ENCODE measurements around the gene ARV1. TPM values are rescaled to one million over a fixed set of nuclear protein-coding genes. Genes with fewer than 3 reads are reported as not detected.
"Not testable (repeated sequence)": the region's sequence is repeated elsewhere in the genome, so short reads cannot be mapped to it uniquely, and the experiment has no call there.

ARV1 gene
- total and polyA plus RNA-seq, 2 of the 13 experiments (the other 11 are each of a cell fraction or from before 2014, with no cell fraction given) = 13.0 to 15.2 TPM

GRCh38 chr1:231022543-231022942, 43.6 kb downstream of the ARV1 start:
- BruUV-seq (replicated peaks); H3K27ac ChIP-seq (ENCODE audit: extremely low read length, insufficient read depth, low read length); intact Hi-C loops (cut with micrococcal nuclease; ENCODE audit: unreplicated experiment); in situ Hi-C loops (cut with HindIII; ENCODE audit: extremely low pct_ligation_motif_present, low pct_unique_long_range_greater_than_20kb); H3K36me3 ChIP-seq (replicated peaks in 1 of 2; ENCODE audit: control insufficient read depth in 1 of 2, insufficient read depth in 2 of 2, low read length in 2 of 2); POLR2A ChIA-PET; H2AFZ ChIP-seq (ENCODE audit: low read length); H3K4me3 ChIP-seq (replicated peaks in 1 of 3; ENCODE audit: insufficient read depth in 1 of 3, low read depth in 2 of 3, low read length in 3 of 3); H3K9me3 ChIP-seq (ENCODE audit: low read length); H3K9ac ChIP-seq (ENCODE audit: insufficient read depth, low read depth, low read length); CTCF ChIA-PET (ENCODE audit: low intra/inter-chr PET ratio, low total read pairs); H3K79me2 ChIP-seq (ENCODE audit: insufficient read depth, low read length); H3K4me1 ChIP-seq (ENCODE audit: insufficient read depth, low read length); ATAC-seq; H4K20me1 ChIP-seq (ENCODE audit: insufficient read depth, low read length); FAIRE-seq; DNase-seq (ENCODE audit: low spot score); H3K4me2 ChIP-seq (ENCODE audit: low read depth, low read length); H3K27me3 ChIP-seq (ENCODE audit: control insufficient read depth in 1 of 2, insufficient read depth in 2 of 2, low read length in 2 of 2): not testable (repeated sequence)
- 43% methylated on average over 7 of the region's 7 CpGs for WGBS (ENCODE audit: low lambda C conversion rate)

GRCh38 chr1:231023150-231023549, 44.3 kb downstream of the ARV1 start:
- peaks cover 0 to 8% of the 10 kb centered on the region in 2 experiments; a peak in 1 of 5 replicates for H3K27me3 ChIP-seq (ENCODE audit: control insufficient read depth in 1 of 2, insufficient read depth in 2 of 2, low read length in 2 of 2)
- CTCF ChIA-PET (ENCODE audit: low intra/inter-chr PET ratio, low total read pairs) = no interaction called here
- FAIRE-seq = no peak
- in situ Hi-C loops (cut with HindIII; ENCODE audit: extremely low pct_ligation_motif_present, low pct_unique_long_range_greater_than_20kb) (no loop called here), intact Hi-C loops (cut with micrococcal nuclease; ENCODE audit: unreplicated experiment) (no loop called here)
- no peak overlapping the region for H3K9ac ChIP-seq (ENCODE audit: insufficient read depth, low read depth, low read length)
- POLR2A ChIA-PET = no interaction called here
- no peak for ATAC-seq
- WGBS (ENCODE audit: low lambda C conversion rate) = 65% methylated on average over 8 of the region's 9 CpGs
- H3K27ac ChIP-seq (ENCODE audit: extremely low read length, insufficient read depth, low read length) = no peak overlapping the region
- no peak for TF ChIP-seq SALL2 (CRISPR knock-in tag; IDR thresholded peaks at IDR 0.05)
- TF ChIP-seq ZBTB43 (CRISPR knock-in tag; conservative IDR thresholded peaks at IDR 0.05) = no peak
- TF ChIP-seq TRAFD1 (CRISPR knock-in tag; IDR thresholded peaks at IDR 0.05; ENCODE audit: borderline replicate concordance) = no peak
- no peak for TF ChIP-seq SRF (IDR thresholded peaks at IDR 0.05; ENCODE audit: low read depth, low read length)
- TF ChIP-seq DMAP1 (CRISPR knock-in tag; IDR thresholded peaks at IDR 0.05) = no peak
- TF ChIP-seq CBX5 (CRISPR knock-in tag; IDR thresholded peaks at IDR 0.05; ENCODE audit: borderline replicate concordance) = no peak
- TF ChIP-seq SALL1 (CRISPR knock-in tag; IDR thresholded peaks at IDR 0.05) = no peak
- no peak for TF ChIP-seq ELF3 (CRISPR knock-in tag; IDR thresholded peaks at IDR 0.05)
- H3K36me3 ChIP-seq (replicated peaks in 1 of 2; ENCODE audit: control insufficient read depth in 1 of 2, insufficient read depth in 2 of 2, low read length in 2 of 2) = no peaks in the 10 kb centered on the region
- H3K4me1 ChIP-seq (ENCODE audit: insufficient read depth, low read length) = 0 out of 2 replicates have a peak, but pooled peaks cover 6% of the 10 kb centered on the region
- H3K4me2 ChIP-seq (ENCODE audit: low read depth, low read length) = no peak overlapping the region
- no TSS peak for BruUV-seq (replicated peaks)
- no peaks in the 10 kb centered on the region for H4K20me1 ChIP-seq (ENCODE audit: insufficient read depth, low read length)
- H3K4me3 ChIP-seq (replicated peaks in 1 of 3; ENCODE audit: insufficient read depth in 1 of 3, low read depth in 2 of 3, low read length in 3 of 3) = no peak overlapping the region
- H3K79me2 ChIP-seq (ENCODE audit: insufficient read depth, low read length) = no peaks in the 10 kb centered on the region
- no peak for DNase-seq (ENCODE audit: low spot score)
- H3K9me3 ChIP-seq (ENCODE audit: low read length) = no peaks in the 10 kb centered on the region
- no peak overlapping the region for H2AFZ ChIP-seq (ENCODE audit: low read length)

All from HepG2 (cell line).